ENCODE measurements around the gene EGFL6.
"Not testable (repeated sequence)": the region's sequence is repeated elsewhere in the genome, so short reads cannot be mapped to it uniquely, and the experiment has no call there.

The EGFL6 gene

DNA sequence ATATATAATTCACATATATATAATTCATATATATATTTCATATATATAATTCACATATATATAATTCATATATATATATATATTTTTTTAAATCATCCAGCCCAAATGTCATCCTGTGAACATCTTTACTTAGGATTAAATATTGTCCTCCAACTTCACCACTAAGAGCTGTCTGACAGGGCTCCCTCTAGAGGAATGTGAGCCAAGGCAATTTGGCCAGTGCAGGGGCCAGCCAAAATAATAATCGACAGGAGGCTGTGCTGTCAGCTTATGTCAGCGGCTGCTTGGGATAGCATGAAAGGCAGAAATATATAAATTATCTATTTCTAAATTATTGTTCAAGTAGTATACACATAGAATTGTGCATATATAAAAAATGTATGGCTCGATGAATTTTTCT is 29.5 kb downstream of the EGFL6 start:
- no peak for DNase-seq

DNA sequence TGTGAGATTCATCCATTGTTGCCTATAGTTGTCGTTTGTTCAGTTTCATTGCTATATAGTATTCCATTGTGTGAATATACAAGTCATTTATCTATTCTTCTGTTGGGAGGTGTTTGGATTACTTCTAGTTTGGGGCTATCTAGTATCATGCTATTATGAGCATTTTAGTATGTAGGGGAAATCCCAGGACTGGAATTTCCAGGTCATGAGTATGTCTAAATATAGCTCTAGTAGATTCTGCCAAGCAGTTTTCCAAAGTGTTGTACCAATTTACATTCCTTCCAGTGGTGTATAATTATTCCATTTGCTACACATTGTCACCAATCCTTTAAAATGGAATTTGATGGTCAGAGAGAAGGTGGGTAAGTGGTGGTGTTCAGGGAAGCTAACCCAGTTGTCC is 30.1 kb downstream of the EGFL6 start:
- no peak for DNase-seq

GRCh38 chrX:13605611-13606010 is 36.2 kb downstream of the EGFL6 start:
- DNase-seq: no peak

DNA sequence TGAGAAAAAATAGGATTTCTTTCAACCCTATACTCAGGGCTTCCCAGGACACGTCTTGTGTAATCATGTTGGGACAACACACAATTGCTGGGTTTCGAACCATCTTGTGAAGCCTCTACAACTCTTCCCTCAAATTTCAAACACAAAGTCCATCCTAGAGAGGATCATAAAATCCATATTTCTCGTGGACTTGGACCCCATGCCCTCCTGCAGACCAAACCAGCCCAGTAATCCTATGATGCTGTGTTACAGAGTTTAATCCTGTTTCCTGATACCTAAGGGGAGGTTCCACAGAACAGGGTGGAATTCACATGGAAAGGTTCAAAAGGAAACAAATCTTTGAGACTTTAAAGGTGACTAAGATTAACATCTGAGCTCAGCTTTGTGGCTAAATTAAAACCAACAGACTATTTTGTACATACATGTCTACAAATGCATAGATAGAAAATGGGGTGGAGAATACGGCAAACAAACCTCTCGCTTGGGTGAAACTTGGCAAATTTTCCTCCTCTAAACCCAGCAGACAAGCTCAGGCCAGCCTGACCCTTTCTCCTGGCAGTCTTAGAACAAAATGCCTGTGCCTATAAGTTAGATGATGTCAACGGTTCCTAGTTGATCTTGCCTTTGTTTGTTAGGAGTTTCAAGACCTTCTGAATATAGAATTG is 38.1 kb downstream of the EGFL6 start:
- DNase-seq: no peak

- DNase-seq: no peak
These were observed 38.6 kb downstream of the EGFL6 start for GRCh38 chrX:13607996-13608365.

DNA sequence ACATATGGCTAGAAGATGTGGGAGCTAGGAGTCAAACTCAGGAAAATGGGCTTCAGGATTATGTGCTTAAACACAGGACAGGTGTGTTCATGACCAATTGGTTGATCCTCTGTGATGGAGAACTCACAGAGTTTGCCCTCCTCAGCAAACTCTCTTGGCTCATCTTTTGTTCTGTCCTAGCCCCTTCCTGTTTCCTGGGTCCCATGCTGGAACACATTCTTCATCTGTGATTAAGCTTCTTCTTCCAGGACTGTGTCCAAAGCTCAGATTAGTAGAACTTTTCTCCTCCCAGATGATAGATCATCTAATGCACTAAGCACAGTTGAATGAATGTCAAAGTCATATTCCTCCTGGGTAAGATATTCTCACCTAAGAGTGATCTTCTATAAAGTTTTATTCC is 44.8 kb downstream of the EGFL6 start:
- no peak for DNase-seq

- no peak for DNase-seq
These were observed 50.8 kb downstream of the EGFL6 start for GRCh38 chrX:13620207-13620606.

- DNase-seq: no peak
These were observed 53.1 kb downstream of the EGFL6 start for GRCh38 chrX:13622401-13622964.

GRCh38 chrX:13627306-13627705 is 57.9 kb downstream of the EGFL6 start:
- DNase-seq: no peak

- not testable (repeated sequence) for DNase-seq
These were observed 67.8 kb downstream of the EGFL6 start for GRCh38 chrX:13637224-13637623.

DNA sequence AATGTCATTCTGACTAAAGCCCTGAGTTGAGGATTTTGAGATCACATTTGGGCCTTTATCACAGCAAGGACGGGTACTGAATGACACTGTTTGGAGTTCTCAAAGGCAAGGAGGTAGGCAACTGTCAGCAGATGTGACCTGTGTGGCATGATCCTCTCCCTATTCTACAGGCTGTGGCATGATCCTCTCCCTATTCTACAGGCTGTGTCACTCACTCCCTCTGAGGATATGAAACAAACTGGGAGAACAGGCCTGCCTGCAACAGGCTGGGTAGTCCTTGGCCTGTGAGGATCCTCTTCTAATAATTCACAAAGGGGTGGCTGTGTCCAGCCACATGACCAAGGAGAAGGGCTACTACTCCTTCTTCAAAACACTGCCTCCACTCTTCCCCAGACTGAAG is 68.6 kb downstream of the EGFL6 start:
- no peak for DNase-seq

DNA sequence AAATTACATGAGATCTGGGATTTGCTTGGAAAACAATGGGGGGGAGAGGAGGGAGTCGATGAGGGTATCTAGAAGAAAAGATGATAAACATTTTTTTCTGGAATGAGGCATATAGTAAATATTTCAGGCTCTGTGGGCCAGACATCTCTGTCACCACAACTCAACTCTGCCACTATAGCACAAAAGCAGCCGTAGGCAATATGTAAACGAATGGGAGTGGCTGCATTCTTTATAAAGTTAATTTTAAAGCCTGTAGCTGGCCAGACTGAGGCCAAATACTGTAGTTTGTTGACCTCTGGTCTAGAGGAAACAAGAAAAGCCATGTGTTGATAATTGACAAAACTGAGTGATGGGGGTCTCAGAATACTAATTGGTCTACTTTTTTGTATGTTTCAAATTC is 69.4 kb downstream of the EGFL6 start:
- DNase-seq: no peak

- DNase-seq: not testable (repeated sequence)
These were observed 72.3 kb downstream of the EGFL6 start for GRCh38 chrX:13641684-13642083.

DNA sequence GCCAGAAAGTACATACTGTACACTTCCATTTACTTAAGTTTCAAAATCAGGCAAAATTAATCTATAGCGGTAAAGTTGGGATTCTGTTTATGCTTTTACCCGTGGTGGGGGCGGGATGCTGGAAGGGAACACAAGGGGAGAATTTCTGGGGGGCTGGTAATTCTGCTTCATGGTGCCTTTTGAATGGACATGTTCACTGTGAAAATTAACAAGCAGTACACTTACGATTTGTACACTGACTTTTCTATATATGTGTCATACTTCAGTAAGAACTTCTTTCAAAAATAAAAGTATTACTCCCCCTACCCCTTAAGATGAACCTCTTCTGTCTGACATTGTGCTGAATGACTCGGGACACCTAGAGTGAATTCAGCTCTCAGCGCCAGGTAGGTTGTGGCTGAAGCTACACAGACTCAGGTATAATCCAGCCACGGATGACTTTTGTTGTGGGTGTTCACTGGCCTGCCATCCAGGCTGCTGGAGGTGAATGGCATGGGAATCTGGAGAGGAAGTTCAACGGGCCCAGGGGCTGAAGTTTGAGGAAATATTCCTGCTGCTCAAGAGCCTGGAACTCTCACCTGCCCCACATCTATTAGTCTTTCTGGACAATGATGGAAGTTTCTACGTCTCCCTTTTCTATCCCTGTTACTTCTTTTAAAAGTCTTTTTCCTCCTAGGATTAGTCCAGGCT is 76.2 kb downstream of the EGFL6 start:
- no peak for DNase-seq

GRCh38 chrX:13646154-13646549 is 76.8 kb downstream of the EGFL6 start:
- DNase-seq: peak; percentile 12

DNA sequence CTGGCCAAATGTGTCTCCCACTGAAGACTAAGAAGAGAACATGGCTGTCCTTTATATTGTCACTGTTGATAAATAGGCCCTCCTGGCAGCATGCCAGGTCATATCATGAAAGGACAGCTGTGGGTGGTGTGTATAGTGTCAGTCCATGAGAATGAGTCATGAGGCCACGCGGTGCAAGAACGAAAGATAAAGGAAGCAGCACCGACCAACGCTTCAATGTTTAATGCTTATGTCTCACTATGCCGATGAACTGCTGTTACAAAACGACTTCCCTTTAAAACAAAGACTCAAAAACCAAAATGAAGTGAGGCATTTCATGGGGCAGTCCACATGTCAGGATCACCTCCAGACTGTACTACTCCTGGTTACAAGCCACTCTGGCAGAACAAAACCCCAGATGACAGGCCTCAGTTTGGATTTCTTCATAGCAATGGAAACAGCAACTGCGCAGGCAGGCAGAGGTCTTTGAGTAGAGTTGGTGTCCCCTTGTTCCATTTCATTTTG is 78.4 kb downstream of the EGFL6 start:
- DNase-seq: peak; percentile 44

- not testable (repeated sequence) for DNase-seq
These were observed 78.9 kb downstream of the EGFL6 start for GRCh38 chrX:13648336-13648735.

DNA sequence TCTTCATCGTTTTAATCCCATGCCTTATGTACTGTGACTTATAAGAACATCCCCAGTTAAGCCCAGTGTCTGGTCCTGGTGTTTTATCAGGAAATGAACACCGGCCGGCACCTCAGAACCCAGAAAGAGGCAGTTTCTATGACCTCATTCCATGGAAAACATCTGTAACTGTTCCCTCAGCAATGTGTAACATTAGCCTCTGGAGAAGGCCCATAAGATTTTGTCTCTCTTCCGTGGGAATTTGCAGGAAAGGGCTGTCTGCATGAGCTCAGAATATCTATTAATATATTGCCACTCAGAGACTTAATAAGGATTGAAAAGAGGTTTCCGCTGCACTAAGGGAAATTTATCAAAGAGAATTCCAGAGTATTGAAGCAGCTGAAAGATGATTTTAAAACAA is 80.4 kb downstream of the EGFL6 start:
- no peak for DNase-seq

DNA sequence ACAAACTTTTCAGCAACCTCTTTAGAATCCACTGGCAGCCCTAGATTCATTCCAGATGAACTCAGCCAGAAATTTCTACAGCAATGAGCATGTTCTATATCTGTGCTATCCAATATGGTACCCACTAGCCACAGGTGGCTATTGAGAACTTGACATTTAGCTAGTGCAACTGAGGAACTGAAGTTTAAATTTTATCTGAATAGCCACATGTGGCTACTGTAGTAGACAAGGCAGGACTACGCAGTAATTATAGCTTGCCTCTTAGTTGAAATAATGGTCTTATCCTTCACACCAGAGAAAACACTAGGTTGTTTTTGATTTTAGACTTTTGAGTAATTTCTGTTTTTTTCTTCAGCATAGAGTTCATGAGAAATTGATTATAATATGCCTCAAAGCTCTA is 80.9 kb downstream of the EGFL6 start:
- no peak for DNase-seq

DNA sequence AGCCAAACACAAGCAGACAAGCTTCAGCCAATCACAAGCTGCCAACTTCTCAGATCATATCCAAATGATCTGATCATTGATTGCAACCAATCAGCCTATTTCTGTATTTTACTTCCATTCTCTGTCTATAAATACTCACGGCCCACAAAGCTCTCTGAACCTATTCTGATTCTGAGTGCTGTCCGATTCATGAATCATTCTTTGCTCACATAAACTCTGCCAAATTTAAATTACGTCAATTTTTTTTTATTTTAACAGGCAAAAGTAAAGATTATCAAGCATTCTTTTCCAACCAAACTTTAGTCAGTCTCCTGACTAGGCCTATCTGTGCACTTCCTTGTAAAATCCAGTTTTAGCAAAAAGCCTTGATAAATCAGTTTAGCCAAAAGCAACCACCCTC is 81.7 kb downstream of the EGFL6 start:
- DNase-seq: no peak

DNA sequence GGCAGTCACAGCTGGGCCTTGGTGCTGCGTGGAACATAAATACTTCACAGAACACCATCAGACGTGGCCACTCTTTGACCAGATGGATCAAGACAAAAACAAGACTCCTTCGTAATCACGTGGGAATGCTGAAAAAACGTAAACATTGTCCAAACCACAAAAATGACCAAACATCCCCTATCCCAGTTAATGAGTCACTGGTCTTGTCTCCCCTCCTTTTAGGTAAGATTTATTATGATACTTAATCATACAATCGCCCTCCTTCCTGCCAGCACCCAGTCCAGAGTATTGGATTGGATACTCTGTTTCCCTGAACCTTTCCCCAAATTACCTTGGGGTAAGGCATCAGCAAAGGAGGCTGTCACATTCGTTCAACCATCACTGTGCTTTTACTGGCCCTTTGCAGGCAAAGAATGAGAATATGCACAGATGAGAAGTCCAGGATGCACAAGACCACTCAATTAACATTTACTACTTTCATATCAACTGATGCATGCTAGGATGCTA is 82.9 kb downstream of the EGFL6 start:
- no peak for DNase-seq

- peak; percentile 65 for DNase-seq
These were observed 83.7 kb downstream of the EGFL6 start, which contains the start of gene TCEANC for GRCh38 chrX:13652850-13653693. Gene TCEANC (plus strand): TSS chrX:13653141. CDS start chrX:13662509, 9,368 bp downstream.

- DNase-seq: no peak
These were observed 84.7 kb downstream of the EGFL6 start for GRCh38 chrX:13654116-13654515.
